Mammary epithelial cell (primary cell): ENCODE data around the gene IFTAP.

ENCODE experiments used
- EZH2 ChIP-seq: IDR thresholded peaks from 2 replicates; pipeline ENCODE4 v1.6.1; 2012; ENCODE audit warnings: low read length, inconsistent platforms, borderline replicate concordance
- TF ChIP-seq, protein P1 (sequence below), 2 donors: IDR thresholded peaks in 1 of 2; conservative IDR thresholded peaks in 1 of 2; 2 replicates each; pipeline ENCODE4 v1.5.1; 2011 to 2012; ENCODE audit warnings: inconsistent platforms in 2 of 2, low read length in 2 of 2, mild to moderate bottlenecking in 2 of 2, control low read depth in 1 of 2, low read depth in 1 of 2; ENCODE audit not compliant: insufficient read depth in 1 of 2; ENCODE audit errors: extremely low read depth in 1 of 2

DNA sequence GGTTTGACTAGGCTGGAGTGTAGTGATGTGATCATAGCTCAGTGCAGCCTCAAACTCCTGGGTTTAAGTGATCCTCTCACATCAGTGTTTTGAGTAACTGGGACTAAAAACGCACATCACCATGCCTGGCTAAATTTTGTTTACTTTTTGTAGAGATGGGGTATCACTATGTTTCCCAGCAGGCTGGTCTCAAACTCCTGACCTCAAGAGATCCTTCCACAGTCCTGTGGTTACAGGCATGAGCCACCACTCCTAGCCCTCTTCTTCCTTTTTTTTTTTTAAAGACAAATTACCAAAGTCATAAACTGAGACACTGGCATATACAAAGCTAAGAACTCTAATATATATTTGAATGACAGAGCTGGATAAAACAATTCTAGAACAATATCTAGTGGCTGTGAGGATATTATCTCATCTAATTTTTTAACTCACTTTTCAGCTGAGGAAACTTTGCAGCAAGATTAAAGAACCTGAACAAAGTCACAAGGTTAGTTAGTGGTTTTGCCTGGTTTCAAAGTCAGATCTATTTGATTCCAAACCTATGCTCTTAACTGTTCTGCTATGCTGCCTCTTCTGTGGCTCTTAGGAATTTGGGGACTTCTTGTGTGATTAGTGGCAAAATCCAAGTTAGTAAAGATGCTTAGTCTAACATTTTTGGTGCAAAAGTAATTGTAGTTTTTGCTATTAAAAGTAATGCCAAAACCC lies 99.0 kb downstream of the IFTAP start:
- TF ChIP-seq EZH2, result no peak
- TF ChIP-seq, protein P1, sequence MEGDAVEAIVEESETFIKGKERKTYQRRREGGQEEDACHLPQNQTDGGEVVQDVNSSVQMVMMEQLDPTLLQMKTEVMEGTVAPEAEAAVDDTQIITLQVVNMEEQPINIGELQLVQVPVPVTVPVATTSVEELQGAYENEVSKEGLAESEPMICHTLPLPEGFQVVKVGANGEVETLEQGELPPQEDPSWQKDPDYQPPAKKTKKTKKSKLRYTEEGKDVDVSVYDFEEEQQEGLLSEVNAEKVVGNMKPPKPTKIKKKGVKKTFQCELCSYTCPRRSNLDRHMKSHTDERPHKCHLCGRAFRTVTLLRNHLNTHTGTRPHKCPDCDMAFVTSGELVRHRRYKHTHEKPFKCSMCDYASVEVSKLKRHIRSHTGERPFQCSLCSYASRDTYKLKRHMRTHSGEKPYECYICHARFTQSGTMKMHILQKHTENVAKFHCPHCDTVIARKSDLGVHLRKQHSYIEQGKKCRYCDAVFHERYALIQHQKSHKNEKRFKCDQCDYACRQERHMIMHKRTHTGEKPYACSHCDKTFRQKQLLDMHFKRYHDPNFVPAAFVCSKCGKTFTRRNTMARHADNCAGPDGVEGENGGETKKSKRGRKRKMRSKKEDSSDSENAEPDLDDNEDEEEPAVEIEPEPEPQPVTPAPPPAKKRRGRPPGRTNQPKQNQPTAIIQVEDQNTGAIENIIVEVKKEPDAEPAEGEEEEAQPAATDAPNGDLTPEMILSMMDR (conservative IDR thresholded peaks at IDR 0.05 in 1 of 2, IDR thresholded peaks at IDR 0.05 in 1 of 2; ENCODE audit: extremely low read depth in 1 of 2, insufficient read depth in 1 of 2, low read depth in 1 of 2, low read length in 2 of 2), result no peak
